NB4 (cell line): Measurements from ENCODE around the gene ATP5F1E.
"Not testable (repeated sequence)": the region's sequence is repeated elsewhere in the genome, so short reads cannot be mapped to it uniquely, and the experiment has no call there.

Source experiments
- DNase-seq: peaks from one replicate; pipeline ENCODE4 v3.0.0; 2010; ENCODE audit warnings: low read depth
- H3K4me3 ChIP-seq: one replicate; pipeline ENCODE4 v1.5.1; 2011; ENCODE audit warnings: mild to moderate bottlenecking, low read depth, low read length, moderate library complexity
- MYC ChIP-seq: IDR thresholded peaks from 2 replicates; pipeline ENCODE4 v1.6.1; 2011; ENCODE audit warnings: low read depth, low read length
- POLR2A ChIP-seq: IDR thresholded peaks from 2 replicates; pipeline ENCODE4 v1.6.1; 2011; ENCODE audit warnings: mild to moderate bottlenecking; ENCODE audit not compliant: insufficient read length; ENCODE audit errors: extremely low read depth
- TF ChIP-seq, protein P1 (sequence below): IDR thresholded peaks from one replicate; pipeline ENCODE4 v1.5.1; 2012; ENCODE audit warnings: low read depth, low read length
- TF ChIP-seq, protein P2 (sequence below): IDR thresholded peaks from 2 replicates; pipeline ENCODE4 v1.6.1; 2011; ENCODE audit warnings: low read depth, low read length

Gene ATP5F1E

DNA sequence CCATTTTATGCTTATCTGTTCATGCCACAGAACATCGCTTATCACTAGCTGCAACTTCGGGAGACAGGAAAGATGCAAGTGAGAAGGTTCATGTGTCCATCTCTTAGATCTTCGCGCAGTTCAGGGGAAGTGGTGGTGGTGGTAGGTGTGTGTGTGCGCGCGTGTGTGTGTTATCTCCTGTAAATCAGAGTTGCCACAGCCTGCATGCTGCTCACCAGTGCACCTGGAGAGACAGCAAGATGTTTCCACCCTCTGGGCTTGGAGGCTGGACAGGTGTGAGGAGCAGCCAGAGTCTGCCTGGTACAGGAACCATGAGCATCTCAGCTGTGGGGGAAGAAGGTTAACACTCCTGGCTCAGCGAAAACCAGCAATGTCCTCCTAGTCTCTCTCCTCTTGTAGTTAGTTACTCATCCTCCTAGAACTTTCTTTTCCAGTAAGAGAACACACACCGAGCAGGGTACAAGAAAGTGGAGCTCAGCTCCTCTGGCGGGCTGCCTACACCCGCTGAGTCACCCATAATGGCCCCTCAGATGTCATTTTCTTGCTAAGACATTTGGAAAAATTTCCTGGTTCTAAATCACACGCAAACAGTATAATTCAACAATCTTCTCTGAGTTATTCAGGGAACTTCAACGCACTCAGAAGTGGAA, 18.1 kb downstream of the ATP5F1E start:
- TF ChIP-seq, protein P1, sequence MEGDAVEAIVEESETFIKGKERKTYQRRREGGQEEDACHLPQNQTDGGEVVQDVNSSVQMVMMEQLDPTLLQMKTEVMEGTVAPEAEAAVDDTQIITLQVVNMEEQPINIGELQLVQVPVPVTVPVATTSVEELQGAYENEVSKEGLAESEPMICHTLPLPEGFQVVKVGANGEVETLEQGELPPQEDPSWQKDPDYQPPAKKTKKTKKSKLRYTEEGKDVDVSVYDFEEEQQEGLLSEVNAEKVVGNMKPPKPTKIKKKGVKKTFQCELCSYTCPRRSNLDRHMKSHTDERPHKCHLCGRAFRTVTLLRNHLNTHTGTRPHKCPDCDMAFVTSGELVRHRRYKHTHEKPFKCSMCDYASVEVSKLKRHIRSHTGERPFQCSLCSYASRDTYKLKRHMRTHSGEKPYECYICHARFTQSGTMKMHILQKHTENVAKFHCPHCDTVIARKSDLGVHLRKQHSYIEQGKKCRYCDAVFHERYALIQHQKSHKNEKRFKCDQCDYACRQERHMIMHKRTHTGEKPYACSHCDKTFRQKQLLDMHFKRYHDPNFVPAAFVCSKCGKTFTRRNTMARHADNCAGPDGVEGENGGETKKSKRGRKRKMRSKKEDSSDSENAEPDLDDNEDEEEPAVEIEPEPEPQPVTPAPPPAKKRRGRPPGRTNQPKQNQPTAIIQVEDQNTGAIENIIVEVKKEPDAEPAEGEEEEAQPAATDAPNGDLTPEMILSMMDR: no peak
- TF ChIP-seq MYC: no peak
- TF ChIP-seq POLR2A: no peak
- TF ChIP-seq, protein P2, sequence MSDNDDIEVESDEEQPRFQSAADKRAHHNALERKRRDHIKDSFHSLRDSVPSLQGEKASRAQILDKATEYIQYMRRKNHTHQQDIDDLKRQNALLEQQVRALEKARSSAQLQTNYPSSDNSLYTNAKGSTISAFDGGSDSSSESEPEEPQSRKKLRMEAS: no peak
- H3K4me3 ChIP-seq: no peak overlapping the region
- DNase-seq: no peak

DNA sequence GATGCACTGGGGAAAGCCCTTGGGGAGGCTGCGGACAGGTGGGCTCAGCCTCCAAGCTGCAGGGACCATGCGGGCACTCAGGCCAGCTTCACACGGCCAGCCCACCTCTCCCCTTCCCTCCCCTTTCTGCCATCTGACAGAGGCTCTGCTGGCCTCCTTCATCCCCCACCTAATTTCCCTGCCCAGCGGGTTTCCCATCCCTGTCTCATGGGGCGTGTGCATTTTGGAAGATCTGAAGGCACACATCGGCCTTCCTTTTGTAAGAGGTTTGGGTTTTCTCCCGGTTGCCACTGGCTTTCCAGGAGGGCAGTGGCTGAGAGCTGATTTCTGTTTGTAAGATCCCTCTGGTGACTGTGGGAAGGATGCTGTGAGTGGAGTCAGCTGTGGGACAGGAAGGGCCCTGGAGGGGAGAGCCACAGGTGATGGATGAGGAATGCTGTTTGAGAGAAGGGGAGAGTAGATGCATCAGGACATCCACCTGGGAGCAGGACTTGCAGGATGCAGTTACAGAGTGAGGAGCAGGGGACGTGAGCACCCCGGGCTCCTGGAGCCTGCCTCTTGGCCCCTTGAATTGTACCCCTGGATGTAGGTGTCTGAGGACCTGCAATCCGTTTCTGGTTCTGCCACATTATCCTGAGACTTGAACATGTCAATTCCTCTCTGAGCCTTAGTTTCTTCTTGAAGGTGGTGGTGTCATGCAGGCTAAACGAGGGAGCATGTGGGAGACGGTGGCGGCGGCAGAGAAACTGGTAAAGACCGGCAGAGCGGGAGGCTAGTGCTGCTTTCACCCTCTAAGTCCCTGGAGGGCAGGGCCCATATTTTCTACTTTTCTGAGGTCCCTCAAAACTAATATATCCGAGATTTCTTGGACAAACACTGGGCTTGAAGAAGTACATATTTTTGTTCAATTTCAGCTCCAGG, 18.8 kb downstream of the ATP5F1E start:
- TF ChIP-seq, protein P2: no peak
- no peak for TF ChIP-seq MYC
- TF ChIP-seq, protein P1: no peak
- TF ChIP-seq POLR2A: no peak
- no peak for DNase-seq
- no peak overlapping the region for H3K4me3 ChIP-seq

DNA sequence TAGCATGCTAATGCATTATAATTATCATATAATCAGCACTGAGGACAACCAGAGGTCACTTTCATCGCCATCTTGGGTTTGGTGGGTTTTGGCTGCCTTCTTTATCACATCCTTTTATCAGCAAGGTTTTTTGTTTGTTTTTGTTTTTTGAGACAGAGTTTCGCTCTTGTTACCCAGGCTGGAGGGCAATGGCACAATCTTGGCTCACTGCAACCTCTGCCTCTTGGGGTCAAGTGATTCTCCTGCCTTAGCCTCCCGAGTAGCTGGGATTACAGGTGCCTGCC, 20.3 kb downstream of the ATP5F1E start:
- not testable (repeated sequence) for H3K4me3 ChIP-seq, DNase-seq

- DNase-seq: no peak
- no peak for TF ChIP-seq MYC
- TF ChIP-seq, protein P2: no peak
- TF ChIP-seq POLR2A: no peak
- TF ChIP-seq, protein P1: no peak
- no peak overlapping the region for H3K4me3 ChIP-seq
Observed at GRCh38 chr20:59010995-59011873, 20.9 kb downstream of the ATP5F1E start.

DNA sequence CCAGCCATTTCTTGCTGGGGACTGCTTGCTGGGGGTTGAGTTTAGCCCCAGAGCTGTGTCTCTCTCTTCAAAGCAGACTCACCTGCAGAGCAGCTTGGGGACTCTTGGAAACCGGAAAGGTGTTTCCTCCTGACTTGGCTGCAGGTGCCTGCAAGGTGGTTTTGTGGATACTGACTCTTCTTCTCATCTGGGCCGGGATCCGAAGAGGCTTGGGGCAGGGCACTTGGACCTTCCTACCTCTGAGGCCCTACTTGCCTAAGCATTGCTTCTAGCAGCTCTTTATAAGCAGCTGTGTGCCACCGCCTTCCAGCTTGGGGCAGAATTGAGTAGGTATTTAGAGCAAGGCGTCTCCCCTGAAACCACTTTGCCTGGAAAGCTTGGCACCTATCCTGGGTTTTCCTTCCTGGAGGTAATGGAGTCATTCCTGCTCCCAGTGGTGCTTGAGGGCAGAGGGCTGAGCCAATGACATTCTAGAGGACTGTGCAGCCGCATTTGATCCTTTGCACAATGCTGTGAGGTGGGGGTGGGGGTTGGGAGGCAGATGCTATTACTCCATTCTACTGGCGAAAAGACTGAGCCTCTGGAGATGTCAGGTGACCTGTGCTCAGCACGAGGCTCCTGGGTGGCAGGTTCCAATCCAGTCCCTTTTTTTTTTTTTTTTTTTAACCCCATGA, 21.7 kb downstream of the ATP5F1E start:
- DNase-seq: no peak
- TF ChIP-seq, protein P2: no peak
- TF ChIP-seq MYC: no peak
- TF ChIP-seq POLR2A: no peak
- TF ChIP-seq, protein P1: no peak
- H3K4me3 ChIP-seq: no peak overlapping the region
